DND-41 (cell line): ENCODE measurements around the gene SLC8B1.
A peak's percentile ranks its signal among the peaks of the same experiment; 100 is the strongest.

Experiments used
- ATAC-seq: fragments of 200-7000 bp; cut with Tn5 transposase; 3 replicates; pipeline ENCODE4 v1.9.1; 2021; ENCODE audit warnings: low read depth; ENCODE audit not compliant: insufficient read depth
- DNase-seq: peaks from one replicate; pipeline ENCODE4 v3.0.0-alpha.2; 2020
- H2AFZ ChIP-seq: 2 replicates; pipeline ENCODE4 v1.6.0; 2012; ENCODE audit warnings: low read depth, low read length
- H3K27ac ChIP-seq: 2 replicates; pipeline ENCODE4 v1.5.1; 2012; ENCODE audit warnings: low read length, inconsistent platforms
- H3K27me3 ChIP-seq: fragments of 200-600 bp; sonication (generic); 2 replicates; pipeline ENCODE4 v1.6.0; 2012; ENCODE audit warnings: low read length, mild to moderate bottlenecking, inconsistent platforms; ENCODE audit not compliant: insufficient read depth, poor library complexity
- H3K36me3 ChIP-seq: 2 replicates; pipeline ENCODE4 v1.5.1; 2012; ENCODE audit warnings: low read length, inconsistent platforms; ENCODE audit not compliant: insufficient read depth
- H3K4me1 ChIP-seq: 2 replicates; pipeline ENCODE4 v1.5.1; 2012; ENCODE audit warnings: mild to moderate bottlenecking, low read length; ENCODE audit not compliant: insufficient read depth
- H3K4me2 ChIP-seq: 2 replicates; pipeline ENCODE4 v1.6.0; 2012; ENCODE audit warnings: mild to moderate bottlenecking, moderate library complexity, low read length, inconsistent platforms; ENCODE audit not compliant: insufficient read depth
- H3K4me3 ChIP-seq, 2 experiments: fragments of 200-600 bp in 1 of 2; shearing (Covaris generic) in 1 of 2; 2 replicates each; pipeline ENCODE4 v1.5.1; 2012 to 2016; ENCODE audit warnings: inconsistent platforms in 2 of 2, low read length in 2 of 2, mild to moderate bottlenecking in 2 of 2, low read depth in 1 of 2, moderate library complexity in 1 of 2
- H3K79me2 ChIP-seq: 2 replicates; pipeline ENCODE4 v1.6.0; 2012; ENCODE audit warnings: low read length, inconsistent platforms; ENCODE audit not compliant: insufficient read depth
- H3K9ac ChIP-seq: 2 replicates; pipeline ENCODE4 v1.6.0; 2012; ENCODE audit warnings: low read depth, mild to moderate bottlenecking, inconsistent platforms, low read length, moderate library complexity
- H3K9me3 ChIP-seq: 2 replicates; pipeline ENCODE4 v1.5.1; 2012; ENCODE audit warnings: low read length, moderate library complexity, mild to moderate bottlenecking, inconsistent platforms; ENCODE audit not compliant: insufficient read depth, severe bottlenecking
- H4K20me1 ChIP-seq: 2 replicates; pipeline ENCODE4 v1.6.0; 2012; ENCODE audit warnings: low read length; ENCODE audit not compliant: insufficient read depth
- EZH2 ChIP-seq: IDR thresholded peaks from 3 replicates; pipeline ENCODE4 v1.6.1; 2012; ENCODE audit warnings: borderline replicate concordance, low read depth, mild to moderate bottlenecking, moderate library complexity, low read length, inconsistent platforms; ENCODE audit not compliant: severe bottlenecking
- TF ChIP-seq, protein P1 (sequence below): IDR thresholded peaks from 2 replicates; pipeline ENCODE4 v1.5.1; 2012; ENCODE audit warnings: borderline replicate concordance, low read length, moderate library complexity, mild to moderate bottlenecking; ENCODE audit not compliant: poor library complexity, severe bottlenecking; ENCODE audit errors: extremely low read depth

Gene SLC8B1

DNA sequence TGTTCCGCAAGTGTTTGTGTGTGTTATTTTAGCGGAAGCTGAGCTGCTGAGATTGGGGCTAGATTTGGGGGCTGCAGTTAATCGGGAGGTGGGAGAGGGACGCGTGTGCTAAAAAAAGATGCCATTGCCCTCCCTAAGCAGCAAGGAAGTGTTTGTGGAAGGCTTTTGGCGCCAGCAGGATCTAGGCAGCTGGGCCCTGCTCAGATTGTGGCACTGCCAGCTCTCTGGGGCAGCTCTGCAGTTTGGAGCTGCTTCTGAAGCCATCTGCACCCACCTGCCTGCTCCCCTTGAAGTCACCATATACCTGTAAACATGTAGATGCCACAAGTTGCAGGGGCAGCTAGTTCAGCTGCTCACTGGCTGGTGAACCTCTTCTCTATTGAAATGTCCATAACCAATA lies 84.9 kb downstream of the SLC8B1 start:
- H4K20me1 ChIP-seq: no peaks in the 10 kb centered on the region; the same call in 1 of the 2 replicates
- H3K79me2 ChIP-seq: no peaks in the 10 kb centered on the region
- H3K36me3 ChIP-seq: peaks cover 54% of the 10 kb centered on the region
- peak overlapping the region; percentile 39; the same call in 1 of the 2 replicates for H3K27ac ChIP-seq
- H3K4me2 ChIP-seq: no peak overlapping the region
- H3K9me3 ChIP-seq: no peaks in the 10 kb centered on the region
- H2AFZ ChIP-seq: no peak overlapping the region
- no peak for DNase-seq
- no peaks in the 10 kb centered on the region for H3K27me3 ChIP-seq
- TF ChIP-seq EZH2: no peak
- TF ChIP-seq, protein P1, sequence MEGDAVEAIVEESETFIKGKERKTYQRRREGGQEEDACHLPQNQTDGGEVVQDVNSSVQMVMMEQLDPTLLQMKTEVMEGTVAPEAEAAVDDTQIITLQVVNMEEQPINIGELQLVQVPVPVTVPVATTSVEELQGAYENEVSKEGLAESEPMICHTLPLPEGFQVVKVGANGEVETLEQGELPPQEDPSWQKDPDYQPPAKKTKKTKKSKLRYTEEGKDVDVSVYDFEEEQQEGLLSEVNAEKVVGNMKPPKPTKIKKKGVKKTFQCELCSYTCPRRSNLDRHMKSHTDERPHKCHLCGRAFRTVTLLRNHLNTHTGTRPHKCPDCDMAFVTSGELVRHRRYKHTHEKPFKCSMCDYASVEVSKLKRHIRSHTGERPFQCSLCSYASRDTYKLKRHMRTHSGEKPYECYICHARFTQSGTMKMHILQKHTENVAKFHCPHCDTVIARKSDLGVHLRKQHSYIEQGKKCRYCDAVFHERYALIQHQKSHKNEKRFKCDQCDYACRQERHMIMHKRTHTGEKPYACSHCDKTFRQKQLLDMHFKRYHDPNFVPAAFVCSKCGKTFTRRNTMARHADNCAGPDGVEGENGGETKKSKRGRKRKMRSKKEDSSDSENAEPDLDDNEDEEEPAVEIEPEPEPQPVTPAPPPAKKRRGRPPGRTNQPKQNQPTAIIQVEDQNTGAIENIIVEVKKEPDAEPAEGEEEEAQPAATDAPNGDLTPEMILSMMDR: no peak
- H3K4me3 ChIP-seq: no peak overlapping the region
- no peaks in the 10 kb centered on the region for H3K4me1 ChIP-seq
- no peak overlapping the region for H3K9ac ChIP-seq
- no peak for ATAC-seq

DNA sequence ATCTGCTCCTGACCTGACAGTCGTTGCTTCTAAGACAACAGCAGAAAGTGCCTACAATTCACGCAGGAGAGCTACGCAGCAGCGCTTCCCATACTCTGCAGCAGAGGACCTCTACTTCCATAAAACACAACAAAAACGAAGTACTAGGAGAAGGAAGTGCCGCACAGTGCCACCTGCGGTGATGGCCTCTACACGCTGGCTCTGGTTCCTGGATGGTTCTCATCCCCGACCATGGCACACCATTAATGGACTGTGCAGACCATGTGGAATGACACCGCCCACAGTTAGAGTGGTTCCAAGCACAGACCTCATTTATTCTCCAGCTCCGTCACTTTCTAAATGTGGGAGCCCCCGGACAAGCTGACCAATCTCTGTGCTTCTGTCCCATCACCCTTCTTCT lies 85.4 kb downstream of the SLC8B1 start:
- H3K79me2 ChIP-seq: no peaks in the 10 kb centered on the region
- no peak overlapping the region for H3K4me3 ChIP-seq
- no peaks in the 10 kb centered on the region for H3K4me1 ChIP-seq
- no peak overlapping the region for H2AFZ ChIP-seq
- peaks cover 54% of the 10 kb centered on the region for H3K36me3 ChIP-seq
- DNase-seq (no peak), ATAC-seq (no peak)
- no peak overlapping the region for H3K4me2 ChIP-seq
- H3K27me3 ChIP-seq: no peaks in the 10 kb centered on the region
- TF ChIP-seq, protein P1: no peak
- no peak for TF ChIP-seq EZH2
- H3K27ac ChIP-seq: no peak overlapping the region
- no peak overlapping the region for H3K9ac ChIP-seq
- no peaks in the 10 kb centered on the region for H3K9me3 ChIP-seq
- H4K20me1 ChIP-seq: no peaks in the 10 kb centered on the region; the same call in 1 of the 2 replicates

DNA sequence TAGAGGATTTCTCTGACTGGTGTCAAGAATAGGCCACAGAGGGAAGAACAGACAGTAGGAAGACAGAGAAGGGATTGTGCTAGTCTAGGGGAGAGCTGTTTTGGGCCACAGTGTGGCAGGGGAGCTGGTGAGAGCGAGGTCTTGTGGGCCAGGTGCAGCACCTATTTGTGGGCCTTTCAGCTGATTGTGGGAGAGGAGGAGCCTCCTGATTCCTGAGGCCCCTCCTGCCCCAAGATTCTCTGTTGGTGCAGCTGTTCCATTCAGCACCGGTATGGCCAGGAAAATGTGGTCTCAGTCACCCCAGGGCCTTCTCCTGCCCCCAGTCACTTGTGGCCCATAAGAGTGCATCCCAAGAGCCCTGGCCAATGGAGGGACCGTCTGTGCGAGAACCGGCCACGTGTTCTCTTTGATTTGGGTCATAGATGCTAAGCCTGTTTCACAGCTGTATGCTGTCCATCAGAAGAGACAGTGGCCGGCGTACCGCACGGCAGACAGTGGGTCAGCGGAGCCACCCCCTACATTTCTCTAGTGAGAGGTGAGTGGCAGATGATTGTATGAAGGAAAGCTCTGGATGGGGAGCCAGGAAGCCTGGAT lies 86.0 kb downstream of the SLC8B1 start:
- Histone ChIP-seq H3K79me2 (no peaks in the 10 kb centered on the region), H4K20me1 (no peaks in the 10 kb centered on the region; the same call in 1 of the 2 replicates), H3K27ac (no peak overlapping the region), H2AFZ (no peak overlapping the region), H3K36me3 (peaks cover 55% of the 10 kb centered on the region), H3K9me3 (no peaks in the 10 kb centered on the region), H3K4me3 (no peak overlapping the region), H3K4me2 (no peak overlapping the region), H3K27me3 (no peaks in the 10 kb centered on the region), H3K9ac (no peak overlapping the region), H3K4me1 (no peaks in the 10 kb centered on the region)
- peak; percentile 34; the same call in 2 of the 3 replicates for ATAC-seq
- TF ChIP-seq, protein P1: no peak
- no peak for TF ChIP-seq EZH2
- no peak for DNase-seq
